Naive thymus-derived CD4-positive, alpha-beta T cell (primary cell): ENCODE results near the gene ZNF316. TPM values are rescaled to one million over a fixed set of nuclear protein-coding genes. Genes with fewer than 3 reads are reported as not detected.

Experiments used
- ATAC-seq: fragments of 150-1000 bp; cut with Tn5 transposase; 2 replicates; pipeline ENCODE4 v1.10.0; 2021; ENCODE audit warnings: mild to moderate bottlenecking, moderate library complexity
- CTCF ChIA-PET: fragments of 350-600 bp; sonication (Branson Sonifier 250); formaldehyde crosslinking; loops from one replicate; lab custom pipeline; 2021; ENCODE audit warnings: antibody characterized with exemption; lab: Charles Lee
- POLR2A ChIA-PET: fragments of 350-600 bp; sonication (Branson Sonifier 250); formaldehyde crosslinking; loops from one replicate; lab custom pipeline; 2021; ENCODE audit warnings: antibody characterized with exemption, inconsistent platforms; lab: Charles Lee
- DNase-seq, 9 donors: peaks; one replicate each; pipeline versions ENCODE4 v3.0.0 to v3.0.0-alpha.2; 2020 to 2022; ENCODE audit warnings: mixed read lengths in 1 of 9
- H3K27ac ChIP-seq: one replicate; pipeline ENCODE4 v1.7.0; 2013; ENCODE audit warnings: mild to moderate bottlenecking, low read depth, low read length, moderate library complexity
- H3K27me3 ChIP-seq, 2 donors: one replicate each; pipeline ENCODE4 v1.7.0; 2013; ENCODE audit warnings: low read length in 2 of 2, mild to moderate bottlenecking in 2 of 2, moderate library complexity in 2 of 2; ENCODE audit not compliant: control insufficient read depth in 2 of 2, insufficient read depth in 2 of 2
- H3K36me3 ChIP-seq, 3 experiments: 1 replicate in 2 of 3; 2 replicates in 1 of 3; pipeline ENCODE4 v1.7.0; 2013; ENCODE audit warnings: low read length in 3 of 3, mild to moderate bottlenecking in 3 of 3, moderate library complexity in 1 of 3; ENCODE audit not compliant: insufficient read depth in 3 of 3, control insufficient read depth in 2 of 3
- H3K4me1 ChIP-seq, 2 donors: one replicate each; pipeline ENCODE4 v1.7.0; 2013; ENCODE audit warnings: low read length in 2 of 2, mild to moderate bottlenecking in 2 of 2, moderate library complexity in 1 of 2; ENCODE audit not compliant: control insufficient read depth in 2 of 2, insufficient read depth in 2 of 2
- H3K4me3 ChIP-seq: 2 replicates; pipeline ENCODE4 v1.7.0; 2013; ENCODE audit warnings: mild to moderate bottlenecking, low read length
- H3K9me3 ChIP-seq, 3 experiments: 1 replicate in 2 of 3; 2 replicates in 1 of 3; pipeline ENCODE4 v1.7.0; 2013; ENCODE audit warnings: low read length in 3 of 3; ENCODE audit not compliant: control insufficient read depth in 2 of 3
- H3K27ac Mint-ChIP-seq, 9 donors: one replicate each; pipeline ENCODE4 v1.8.0; 2020 to 2022; ENCODE audit warnings: mixed read lengths in 9 of 9, mild to moderate bottlenecking in 8 of 9, moderate library complexity in 5 of 9, inconsistent platforms in 2 of 9
- H3K27me3 Mint-ChIP-seq, 5 donors: one replicate each; pipeline ENCODE4 v1.8.0; 2021 to 2022; ENCODE audit warnings: mixed read lengths in 5 of 5, mild to moderate bottlenecking in 1 of 5
- H3K36me3 Mint-ChIP-seq, 5 donors: one replicate each; pipeline ENCODE4 v1.8.0; 2020 to 2022; ENCODE audit warnings: mixed read lengths in 5 of 5, mild to moderate bottlenecking in 3 of 5, inconsistent platforms in 1 of 5
- H3K4me1 Mint-ChIP-seq, 7 donors: one replicate each; pipeline ENCODE4 v1.8.0; 2020 to 2022; ENCODE audit warnings: mixed read lengths in 7 of 7, mild to moderate bottlenecking in 3 of 7, inconsistent platforms in 1 of 7
- H3K4me3 Mint-ChIP-seq, 10 donors: one replicate each; pipeline ENCODE4 v1.8.0; 2020 to 2022; ENCODE audit warnings: mild to moderate bottlenecking in 10 of 10, mixed read lengths in 10 of 10, moderate library complexity in 6 of 10, inconsistent platforms in 2 of 10
- H3K9me3 Mint-ChIP-seq, 11 donors: one replicate each; pipeline ENCODE4 v1.8.0; 2020 to 2022; ENCODE audit warnings: mixed read lengths in 11 of 11, mild to moderate bottlenecking in 4 of 11, inconsistent platforms in 1 of 11, moderate library complexity in 1 of 11
- intact Hi-C, 2 donors: fragments of 100-400 bp; cut with micrococcal nuclease; formaldehyde crosslinking; loops; one replicate each; pipeline ENCODE4 v1.15.1; 2023
- polyA plus RNA-seq, 2 donors: library from polyadenylated mRNA; unstranded; fragments of 300-500 nt; fragmentation: Illumina TruSeq; gene quantifications; one replicate each; pipeline ENCODE4 v1.2.3, GENCODE V29; 2021
- total RNA-seq, 6 experiments: library from RNA in 5 of 6; stranded (reverse) in 5 of 6; gene quantifications; 1 replicate in 5 of 6; 2 replicates in 1 of 6; pipeline ENCODE4 v1.2.3 and lab custom pipeline; 2021 to 2026

Gene ZNF316
- total RNA-seq (10 to 100 TPM; 24.5 to 71.6 (median 55.4) TPM), polyA plus RNA-seq (1 to 10 TPM in 1 of 2 donors, under 1 TPM in 1; 0.66 to 4.4 TPM), total RNA-seq (lab: John Stamatoyannopoulos, UW) (116 reads per million, percentile 87 among the genes with 10 or more reads in this experiment)

GRCh38 chr7:6636741-6637543, at the start of gene ZNF316:
TSS of gene ZNF316 (plus strand) at chr7:6637318. CDS start at chr7:6642410, 5,092 bp downstream.
- Mint-ChIP-seq H3K4me1 (peaks cover 24 to 32% (median 26%) of the 10 kb centered on the region in 7 donors), H3K27ac (peak within 1 kb of the TSS; percentile 81 to 95 (median 87)), H3K36me3 (peaks cover 0 to 31% (median 16%) of the 10 kb centered on the region in 5 donors), H3K9me3 (peaks cover 0 to 4% (median 0%) of the 10 kb centered on the region in 11 donors), H3K4me3 (peak within 1 kb of the TSS; percentile 81 to 90 (median 88)), H3K27me3 (no peaks in the 10 kb centered on the region)
- CTCF ChIA-PET: interaction anchor here (0.6 kb wide), 1 partner anchor 552 kb away, joined by 4 read pairs; no protein-coding TSS in a partner anchor
- Histone ChIP-seq H3K4me3 (peak within 1 kb of the TSS; percentile 52), H3K36me3 (peaks cover 0 to 27% (median 0%) of the 10 kb centered on the region in 3 experiments), H3K9me3 (no peaks in the 10 kb centered on the region), H3K4me1 (peaks cover 10 to 14% of the 10 kb centered on the region in 2 donors), H3K27me3 (no peaks in the 10 kb centered on the region), H3K27ac (peak within 1 kb of the TSS; percentile 76)
- DNase-seq (peak in 8 of 9 donors; percentile 14 to 83 (median 44)), ATAC-seq (peak; percentile 77)
- POLR2A ChIA-PET: interaction anchor here (1.0 to 1.4 kb wide), 3 partner anchors 15 to 59 kb away, joined by 3 to 5 read pairs (median 5); no protein-coding TSS in a partner anchor
- intact Hi-C loops: loop anchor here (1.0 kb wide), 4 partner anchors 47 to 92 kb away; partner anchors contain the start of genes ZNF12 (in 2 of the 2) and INTS15 (in 1 of the 2)

- peak overlapping the region; percentile 4 to 85 (median 61) for H3K4me3 Mint-ChIP-seq
- ChIA-PET POLR2A (interaction anchor here (1.2 kb wide), 1 partner anchor 13 kb away, joined by 4 read pairs; no protein-coding TSS in a partner anchor), CTCF (interaction anchor here (0.6 to 2.3 kb wide), 3 partner anchors 11 to 824 kb away, joined by 3 to 6 read pairs (median 3); partner anchors contain the start of gene ZDHHC4)
- intact Hi-C loops: no loop called here
- no peak for DNase-seq
- peak overlapping the region; percentile 52 to 89 (median 76) for H3K27ac Mint-ChIP-seq
- ATAC-seq: no peak
- H3K4me1 Mint-ChIP-seq: peaks cover 10 to 35% (median 18%) of the 10 kb centered on the region in 7 donors
- H3K27me3 Mint-ChIP-seq: no peaks in the 10 kb centered on the region
- H3K4me3 ChIP-seq: no peak overlapping the region
- no peaks in the 10 kb centered on the region for H3K9me3 ChIP-seq
- H3K36me3 ChIP-seq: peaks cover 0 to 50% (median 10%) of the 10 kb centered on the region in 3 experiments
- H3K27ac ChIP-seq: no peak overlapping the region
- H3K36me3 Mint-ChIP-seq: peaks cover 6 to 31% (median 19%) of the 10 kb centered on the region in 5 donors
- H3K27me3 ChIP-seq: no peaks in the 10 kb centered on the region
- H3K9me3 Mint-ChIP-seq: peaks cover 0 to 7% (median 0%) of the 10 kb centered on the region in 11 donors
- H3K4me1 ChIP-seq: peaks cover 14 to 19% of the 10 kb centered on the region in 2 donors
These were observed 48.6 kb upstream of the ZNF316 start for GRCh38 chr7:6588566-6588965.

- CTCF ChIA-PET: interaction anchor here (0.6 to 2.3 kb wide), 4 partner anchors 11 to 825 kb away, joined by 3 to 6 read pairs (median 3); partner anchors contain the start of gene ZDHHC4
- Mint-ChIP-seq H3K27ac (peak overlapping the region; percentile 62 to 91 (median 79)), H3K4me3 (peak overlapping the region; percentile 58 to 85 (median 70)), H3K4me1 (peaks cover 10 to 35% (median 18%) of the 10 kb centered on the region in 7 donors), H3K36me3 (peaks cover 6 to 30% (median 19%) of the 10 kb centered on the region in 5 donors), H3K9me3 (peaks cover 0 to 7% (median 0%) of the 10 kb centered on the region in 11 donors), H3K27me3 (no peaks in the 10 kb centered on the region)
- Histone ChIP-seq H3K9me3 (no peaks in the 10 kb centered on the region), H3K36me3 (peaks cover 0 to 52% (median 9%) of the 10 kb centered on the region in 3 experiments), H3K27ac (peak overlapping the region; percentile 21), H3K27me3 (no peaks in the 10 kb centered on the region), H3K4me3 (peak overlapping the region; percentile 20), H3K4me1 (peaks cover 14 to 19% of the 10 kb centered on the region in 2 donors)
- DNase-seq (no peak), ATAC-seq (no peak)
- intact Hi-C loops: loop anchor here in 1 of 2 donors (1.0 kb wide), 1 partner anchor 48 kb away; the partner anchor contains the start of gene ZNF316
- POLR2A ChIA-PET: interaction anchor here (0.9 to 2.3 kb wide), 7 partner anchors 9 to 766 kb away, joined by 3 to 14 read pairs (median 4); partner anchors contain the start of gene ZDHHC4
These were observed 47.8 kb upstream of the ZNF316 start for GRCh38 chr7:6589151-6589828.

- Histone ChIP-seq H3K4me1 (peaks cover 14 to 19% of the 10 kb centered on the region in 2 donors), H3K4me3 (peak within 1 kb of the TSS; percentile 77), H3K9me3 (no peaks in the 10 kb centered on the region), H3K27ac (peak within 1 kb of the TSS; percentile 88), H3K36me3 (peaks cover 0 to 51% (median 13%) of the 10 kb centered on the region in 3 experiments), H3K27me3 (no peaks in the 10 kb centered on the region)
- peak; percentile 98 for ATAC-seq
- H3K4me1 Mint-ChIP-seq: peaks cover 10 to 35% (median 18%) of the 10 kb centered on the region in 7 donors
- peak; percentile 72 to 95 (median 92) for DNase-seq
- CTCF ChIA-PET: interaction anchor here (0.6 to 2.3 kb wide), 4 partner anchors 12 to 71 kb away, joined by 3 to 8 read pairs (median 4); partner anchors contain the start of gene ZDHHC4
- peak within 1 kb of the TSS; percentile 90 to 97 (median 94) for H3K27ac Mint-ChIP-seq
- peaks cover 0 to 7% (median 0%) of the 10 kb centered on the region in 11 donors for H3K9me3 Mint-ChIP-seq
- intact Hi-C loops: loop anchor here (1.0 to 5.0 kb wide), 8 partner anchors 13 to 734 kb away; partner anchors contain the start of genes ZDHHC4 (in 2 of the 2) and ZNF316 (in 2 of the 2)
- POLR2A ChIA-PET: interaction anchor here (0.9 to 2.3 kb wide), 11 partner anchors 10 to 767 kb away, joined by 3 to 14 read pairs (median 4); partner anchors contain the start of gene ZDHHC4
- H3K36me3 Mint-ChIP-seq: peaks cover 1 to 24% (median 19%) of the 10 kb centered on the region in 5 donors
- no peaks in the 10 kb centered on the region for H3K27me3 Mint-ChIP-seq
- peak within 1 kb of the TSS; percentile 88 to 98 (median 94) for H3K4me3 Mint-ChIP-seq
These were observed 47.1 kb upstream of the ZNF316 start, which contains the start of gene INTS15 for GRCh38 chr7:6589829-6590644. TSS of gene INTS15 (plus strand) at chr7:6590021. CDS start at chr7:6590284, 263 bp downstream.

- H3K4me1 ChIP-seq: peaks cover 14 to 19% of the 10 kb centered on the region in 2 donors
- peaks cover 0 to 23% (median 18%) of the 10 kb centered on the region in 5 donors for H3K36me3 Mint-ChIP-seq
- H3K27me3 ChIP-seq: no peaks in the 10 kb centered on the region
- CTCF ChIA-PET: interaction anchor here (0.6 to 1.2 kb wide), 3 partner anchors 13 to 72 kb away, joined by 3 to 8 read pairs (median 3); partner anchors contain the start of gene ZDHHC4
- POLR2A ChIA-PET: interaction anchor here (0.9 to 2.3 kb wide), 10 partner anchors 10 to 768 kb away, joined by 3 to 14 read pairs (median 4); partner anchors contain the start of gene ZDHHC4
- H3K9me3 ChIP-seq: no peaks in the 10 kb centered on the region
- peak overlapping the region; percentile 89 to 97 (median 94) for H3K27ac Mint-ChIP-seq
- H3K4me3 Mint-ChIP-seq: peak overlapping the region; percentile 88 to 98 (median 94)
- no peaks in the 10 kb centered on the region for H3K27me3 Mint-ChIP-seq
- no peak for ATAC-seq
- H3K27ac ChIP-seq: peak overlapping the region; percentile 88
- H3K9me3 Mint-ChIP-seq: peaks cover 0 to 7% (median 0%) of the 10 kb centered on the region in 11 donors
- peaks cover 0 to 51% (median 19%) of the 10 kb centered on the region in 3 experiments for H3K36me3 ChIP-seq
- peak overlapping the region; percentile 77 for H3K4me3 ChIP-seq
- peaks cover 10 to 35% (median 18%) of the 10 kb centered on the region in 7 donors for H3K4me1 Mint-ChIP-seq
- peak in 1 of 9 donors; percentile 22 for DNase-seq
- intact Hi-C loops: loop anchor here (1.0 to 5.0 kb wide), 8 partner anchors 13 to 734 kb away; partner anchors contain the start of genes ZDHHC4 (in 2 of the 2) and ZNF316 (in 1 of the 2)
These were observed 46.4 kb upstream of the ZNF316 start for GRCh38 chr7:6590645-6591110.
